Skeletal muscle tissue (tissue), 4 donors: ENCODE measurements around the gene GTF3A. TPM values are rescaled to one million over a fixed set of nuclear protein-coding genes. Genes with fewer than 3 reads are reported as not detected.

Experiments
- H3K27ac ChIP-seq: one replicate; pipeline ENCODE4 v1.7.0; 2013; ENCODE audit warnings: mild to moderate bottlenecking, low read depth, low read length, inconsistent platforms
- H3K27me3 ChIP-seq, 3 donors: one replicate each; pipeline ENCODE4 v1.7.0; 2013; ENCODE audit warnings: low read length in 3 of 3; ENCODE audit not compliant: control insufficient read depth in 3 of 3, insufficient read depth in 3 of 3
- H3K36me3 ChIP-seq, 3 donors: one replicate each; pipeline ENCODE4 v1.7.0; 2013; ENCODE audit warnings: low read length in 3 of 3; ENCODE audit not compliant: control insufficient read depth in 3 of 3, insufficient read depth in 3 of 3
- H3K4me1 ChIP-seq, 3 donors: one replicate each; pipeline ENCODE4 v1.7.0; 2013; ENCODE audit warnings: low read length in 3 of 3, mild to moderate bottlenecking in 3 of 3; ENCODE audit not compliant: control insufficient read depth in 3 of 3, insufficient read depth in 3 of 3
- H3K4me3 ChIP-seq, 3 donors: one replicate each; pipeline ENCODE4 v1.7.0; 2013; ENCODE audit warnings: low read length in 3 of 3
- H3K9ac ChIP-seq, 3 donors: one replicate each; pipeline ENCODE4 v1.7.0; 2013; ENCODE audit warnings: low read length in 3 of 3, mild to moderate bottlenecking in 3 of 3, moderate library complexity in 2 of 3, low read depth in 1 of 3
- H3K9me3 ChIP-seq, 3 donors: one replicate each; pipeline ENCODE4 v1.7.0; 2013; ENCODE audit warnings: low read length in 3 of 3; ENCODE audit not compliant: control insufficient read depth in 3 of 3
- total RNA-seq: library from RNA; depleted of rRNA; stranded (reverse); fragments of >200 nt; gene quantifications from one replicate; pipeline ENCODE4 v1.2.3, GENCODE V29; 2014
- donor health status: Osteomylitis.

Gene GTF3A
- total RNA-seq, 1 donor from 2014 or later: 65.2 TPM

DNA sequence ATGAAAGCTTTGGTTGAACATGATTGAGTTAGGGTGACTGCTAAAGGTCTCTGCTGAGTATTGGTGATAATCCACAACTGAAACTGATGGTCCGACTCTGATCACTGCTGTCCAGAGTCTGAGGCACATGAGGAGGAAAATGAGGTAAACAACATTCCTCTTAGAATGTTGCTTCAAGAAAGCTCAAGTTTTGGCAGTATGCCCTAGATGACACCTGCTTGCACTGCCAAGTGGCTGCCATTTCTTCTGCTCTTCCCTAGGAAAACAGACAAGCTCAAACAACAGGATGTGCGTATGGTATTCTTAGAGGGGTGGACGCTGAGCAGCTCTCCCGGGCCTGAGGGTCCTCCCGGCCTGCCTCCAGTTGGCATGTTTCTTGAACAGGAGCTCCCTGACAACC, 41.2 kb downstream of the GTF3A start:
- Histone ChIP-seq H3K9me3 (no peaks in the 10 kb centered on the region), H3K4me3 (no peak overlapping the region), H3K27ac (no peak overlapping the region), H3K9ac (no peak overlapping the region), H3K27me3 (peaks cover 0 to 11% (median 0%) of the 10 kb centered on the region in 3 donors), H3K4me1 (no peaks in the 10 kb centered on the region), H3K36me3 (no peaks in the 10 kb centered on the region)

GRCh38 chr13:27466513-27466912, 42.1 kb downstream of the GTF3A start:
- Histone ChIP-seq H3K4me1 (no peaks in the 10 kb centered on the region), H3K9ac (no peak overlapping the region), H3K9me3 (no peaks in the 10 kb centered on the region), H3K27ac (no peak overlapping the region), H3K36me3 (no peaks in the 10 kb centered on the region), H3K27me3 (peaks cover 0 to 11% (median 0%) of the 10 kb centered on the region in 3 donors), H3K4me3 (no peak overlapping the region)

GRCh38 chr13:27470075-27470820, 45.8 kb downstream of the GTF3A start:
- Histone ChIP-seq H3K27me3 (no peaks in the 10 kb centered on the region), H3K4me1 (no peaks in the 10 kb centered on the region), H3K9me3 (no peaks in the 10 kb centered on the region), H3K9ac (no peak overlapping the region), H3K4me3 (no peak overlapping the region), H3K36me3 (no peaks in the 10 kb centered on the region), H3K27ac (no peak overlapping the region)

DNA sequence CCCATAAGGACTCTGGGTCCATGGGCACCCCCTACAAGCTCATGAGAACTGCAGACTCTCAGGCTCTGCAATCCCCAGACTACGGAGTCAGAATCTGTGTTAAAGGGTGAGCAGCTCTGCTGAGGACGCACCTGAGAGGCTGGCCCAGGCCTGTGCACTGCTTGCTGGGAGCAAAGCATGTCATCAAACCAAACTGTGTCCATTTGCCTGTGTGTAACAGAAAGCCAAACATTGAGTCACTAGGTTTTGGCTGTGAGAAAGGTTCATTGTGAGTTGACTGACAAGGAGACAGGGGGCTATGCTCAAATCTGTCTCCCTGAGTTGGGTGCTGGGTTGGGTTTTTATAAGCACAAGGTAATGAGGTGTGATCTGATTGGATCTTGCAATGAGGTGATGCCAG, 48.0 kb downstream of the GTF3A start:
- Histone ChIP-seq H3K27me3 (peaks cover 0 to 4% (median 0%) of the 10 kb centered on the region in 3 donors), H3K27ac (no peak overlapping the region), H3K9ac (no peak overlapping the region), H3K4me3 (no peak overlapping the region), H3K36me3 (no peaks in the 10 kb centered on the region), H3K9me3 (no peaks in the 10 kb centered on the region), H3K4me1 (no peaks in the 10 kb centered on the region)

GRCh38 chr13:27472941-27473340, 48.5 kb downstream of the GTF3A start:
- Histone ChIP-seq H3K27ac (no peak overlapping the region), H3K4me1 (no peaks in the 10 kb centered on the region), H3K36me3 (no peaks in the 10 kb centered on the region), H3K27me3 (peaks cover 0 to 4% (median 3%) of the 10 kb centered on the region in 3 donors), H3K4me3 (no peak overlapping the region), H3K9me3 (no peaks in the 10 kb centered on the region), H3K9ac (no peak overlapping the region)

GRCh38 chr13:27474751-27475268, 50.4 kb downstream of the GTF3A start:
- H3K27ac ChIP-seq: no peak overlapping the region
- H3K4me3 ChIP-seq: no peak overlapping the region
- no peaks in the 10 kb centered on the region for H3K36me3 ChIP-seq
- peaks cover 0 to 4% (median 3%) of the 10 kb centered on the region in 3 donors for H3K27me3 ChIP-seq
- H3K9me3 ChIP-seq: no peaks in the 10 kb centered on the region
- no peaks in the 10 kb centered on the region for H3K4me1 ChIP-seq
- H3K9ac ChIP-seq: no peak overlapping the region

GRCh38 chr13:27476943-27477703, 52.7 kb downstream of the GTF3A start:
- H3K27ac ChIP-seq: no peak overlapping the region
- H3K9me3 ChIP-seq: no peaks in the 10 kb centered on the region
- no peaks in the 10 kb centered on the region for H3K36me3 ChIP-seq
- H3K27me3 ChIP-seq: peaks cover 0 to 4% (median 3%) of the 10 kb centered on the region in 3 donors
- no peak overlapping the region for H3K9ac ChIP-seq
- no peaks in the 10 kb centered on the region for H3K4me1 ChIP-seq
- no peak overlapping the region for H3K4me3 ChIP-seq

GRCh38 chr13:27481766-27482165, 57.3 kb downstream of the GTF3A start:
- no peak overlapping the region for H3K9ac ChIP-seq
- H3K27ac ChIP-seq: no peak overlapping the region
- H3K27me3 ChIP-seq: peaks cover 0 to 3% (median 3%) of the 10 kb centered on the region in 3 donors
- H3K9me3 ChIP-seq: no peaks in the 10 kb centered on the region
- H3K4me1 ChIP-seq: no peaks in the 10 kb centered on the region
- no peak overlapping the region for H3K4me3 ChIP-seq
- H3K36me3 ChIP-seq: no peaks in the 10 kb centered on the region

DNA sequence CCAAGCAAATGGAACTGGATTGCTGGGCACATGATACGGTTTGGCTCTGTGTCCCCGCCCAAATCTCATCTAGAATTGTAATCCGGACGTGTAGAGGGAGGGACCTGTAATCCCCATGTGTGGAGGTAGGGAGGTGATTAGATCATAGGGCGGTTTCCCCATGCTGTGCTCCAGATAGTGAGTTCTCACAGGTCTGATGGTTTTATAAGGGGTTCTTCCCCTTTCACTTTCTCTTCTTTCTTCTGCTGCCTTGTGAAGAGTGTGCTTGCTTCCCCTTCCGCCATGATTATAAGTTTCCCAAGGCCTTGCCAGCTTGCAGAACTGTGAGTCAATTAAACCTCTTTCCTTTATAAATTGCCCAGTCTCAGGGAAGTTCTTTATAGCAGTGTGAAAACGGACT, 58.6 kb downstream of the GTF3A start:
- no peak overlapping the region for H3K4me3 ChIP-seq
- H3K27me3 ChIP-seq: no peaks in the 10 kb centered on the region
- H3K27ac ChIP-seq: no peak overlapping the region
- H3K9me3 ChIP-seq: no peaks in the 10 kb centered on the region
- H3K4me1 ChIP-seq: no peaks in the 10 kb centered on the region
- no peaks in the 10 kb centered on the region for H3K36me3 ChIP-seq
- no peak overlapping the region for H3K9ac ChIP-seq

- no peaks in the 10 kb centered on the region for H3K27me3 ChIP-seq
- no peaks in the 10 kb centered on the region for H3K36me3 ChIP-seq
- no peaks in the 10 kb centered on the region for H3K4me1 ChIP-seq
- H3K9me3 ChIP-seq: no peaks in the 10 kb centered on the region
- no peak overlapping the region for H3K27ac ChIP-seq
- H3K9ac ChIP-seq: no peak overlapping the region
- no peak overlapping the region for H3K4me3 ChIP-seq
Observed at GRCh38 chr13:27483421-27483820, 59.0 kb downstream of the GTF3A start.
